AG10803 (cell line): ENCODE data around the gene PAPPA.

ENCODE experiments used
- DNase-seq: peaks from one replicate; pipeline ENCODE4 v3.0.0; 2010; ENCODE audit warnings: low read depth
- H3K4me3 ChIP-seq: 2 replicates; pipeline ENCODE4 v1.5.1; 2011; ENCODE audit warnings: mild to moderate bottlenecking, low read length, control low read depth
- TF ChIP-seq, protein P1 (sequence below): conservative IDR thresholded peaks from 2 replicates; pipeline ENCODE4 v1.5.1; 2011; ENCODE audit warnings: mild to moderate bottlenecking, low read length, control low read depth, inconsistent platforms

The PAPPA gene

DNA sequence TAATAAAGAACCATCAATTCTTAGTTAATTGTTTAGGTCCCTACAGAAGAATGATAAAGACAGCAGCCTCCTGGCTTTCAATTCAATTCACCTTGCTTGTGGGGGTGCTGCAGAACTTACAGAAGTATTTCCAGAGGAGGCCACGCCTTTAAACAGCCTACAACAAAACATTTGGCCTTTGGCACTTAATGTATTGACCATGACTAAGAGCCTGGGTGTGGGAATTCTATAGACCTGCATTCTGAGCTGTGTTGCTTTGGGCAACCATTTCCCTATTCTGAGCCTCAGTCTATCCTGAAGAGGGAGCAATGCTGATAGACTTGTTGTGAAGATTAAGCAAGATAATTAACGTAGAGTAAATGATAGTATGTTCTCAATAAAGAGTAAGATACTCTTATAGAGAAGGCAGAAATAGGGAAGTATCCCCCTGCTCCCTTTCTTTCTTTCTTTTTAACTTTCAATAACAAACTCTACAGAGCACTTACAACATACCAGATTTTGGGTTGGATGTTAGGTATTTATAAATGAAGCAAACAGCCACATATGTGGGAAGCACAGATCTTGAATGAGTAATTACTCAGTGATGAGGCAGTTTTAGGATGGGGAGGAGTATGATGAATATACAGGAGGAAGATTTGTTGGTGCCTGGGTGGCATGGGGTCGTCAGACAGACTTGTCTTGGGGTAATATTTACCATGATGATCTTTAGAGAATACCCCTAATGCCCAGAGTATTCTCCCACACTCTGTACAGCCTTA is 28.4 kb downstream of the PAPPA start:
- H3K4me3 ChIP-seq, result no peak overlapping the region
- TF ChIP-seq, protein P1, sequence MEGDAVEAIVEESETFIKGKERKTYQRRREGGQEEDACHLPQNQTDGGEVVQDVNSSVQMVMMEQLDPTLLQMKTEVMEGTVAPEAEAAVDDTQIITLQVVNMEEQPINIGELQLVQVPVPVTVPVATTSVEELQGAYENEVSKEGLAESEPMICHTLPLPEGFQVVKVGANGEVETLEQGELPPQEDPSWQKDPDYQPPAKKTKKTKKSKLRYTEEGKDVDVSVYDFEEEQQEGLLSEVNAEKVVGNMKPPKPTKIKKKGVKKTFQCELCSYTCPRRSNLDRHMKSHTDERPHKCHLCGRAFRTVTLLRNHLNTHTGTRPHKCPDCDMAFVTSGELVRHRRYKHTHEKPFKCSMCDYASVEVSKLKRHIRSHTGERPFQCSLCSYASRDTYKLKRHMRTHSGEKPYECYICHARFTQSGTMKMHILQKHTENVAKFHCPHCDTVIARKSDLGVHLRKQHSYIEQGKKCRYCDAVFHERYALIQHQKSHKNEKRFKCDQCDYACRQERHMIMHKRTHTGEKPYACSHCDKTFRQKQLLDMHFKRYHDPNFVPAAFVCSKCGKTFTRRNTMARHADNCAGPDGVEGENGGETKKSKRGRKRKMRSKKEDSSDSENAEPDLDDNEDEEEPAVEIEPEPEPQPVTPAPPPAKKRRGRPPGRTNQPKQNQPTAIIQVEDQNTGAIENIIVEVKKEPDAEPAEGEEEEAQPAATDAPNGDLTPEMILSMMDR, result no peak
- peak; percentile 69 for DNase-seq

DNA sequence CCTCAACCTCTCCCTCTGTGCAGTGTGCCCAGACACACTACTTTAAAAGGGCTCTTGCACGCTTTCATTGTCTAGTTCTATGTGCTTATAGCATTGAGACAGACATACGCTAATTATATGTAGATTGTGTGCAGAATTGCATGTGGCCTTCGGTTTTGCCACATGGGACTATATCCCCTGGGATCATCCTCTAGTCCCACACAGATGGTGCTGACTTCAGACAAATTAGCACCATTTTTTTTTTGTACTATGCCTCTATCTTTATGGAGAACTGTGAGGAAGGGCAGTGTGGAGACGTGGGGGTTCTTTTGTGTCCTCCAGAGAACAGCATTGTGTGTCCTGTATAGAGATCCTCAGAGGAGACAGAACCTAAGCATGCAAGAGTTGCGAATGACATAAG is 29.3 kb downstream of the PAPPA start:
- TF ChIP-seq, protein P1, result no peak
- H3K4me3 ChIP-seq, result no peak overlapping the region
- DNase-seq, result no peak

DNA sequence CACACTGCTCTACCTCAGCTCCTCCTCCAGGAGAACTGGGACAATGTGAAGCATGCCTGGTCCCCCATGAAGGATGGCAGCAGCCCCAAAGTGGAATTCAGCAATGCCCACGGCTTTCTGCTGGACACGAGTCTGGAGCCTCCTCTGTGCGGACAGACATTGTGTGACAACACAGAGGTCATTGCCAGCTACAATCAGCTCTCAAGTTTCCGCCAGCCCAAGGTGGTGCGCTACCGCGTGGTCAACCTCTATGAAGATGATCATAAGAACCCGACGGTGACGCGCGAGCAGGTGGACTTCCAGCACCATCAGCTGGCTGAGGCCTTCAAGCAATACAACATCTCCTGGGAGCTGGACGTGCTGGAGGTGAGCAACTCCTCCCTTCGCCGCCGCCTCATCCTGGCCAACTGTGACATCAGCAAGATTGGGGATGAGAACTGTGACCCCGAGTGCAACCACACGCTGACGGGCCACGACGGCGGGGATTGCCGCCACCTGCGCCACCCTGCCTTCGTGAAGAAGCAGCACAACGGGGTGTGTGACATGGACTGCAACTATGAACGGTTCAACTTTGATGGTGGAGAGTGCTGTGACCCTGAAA is 34.1 kb downstream of the PAPPA start:
- H3K4me3 ChIP-seq, result no peak overlapping the region
- DNase-seq, result no peak
- TF ChIP-seq, protein P1, result no peak

DNA sequence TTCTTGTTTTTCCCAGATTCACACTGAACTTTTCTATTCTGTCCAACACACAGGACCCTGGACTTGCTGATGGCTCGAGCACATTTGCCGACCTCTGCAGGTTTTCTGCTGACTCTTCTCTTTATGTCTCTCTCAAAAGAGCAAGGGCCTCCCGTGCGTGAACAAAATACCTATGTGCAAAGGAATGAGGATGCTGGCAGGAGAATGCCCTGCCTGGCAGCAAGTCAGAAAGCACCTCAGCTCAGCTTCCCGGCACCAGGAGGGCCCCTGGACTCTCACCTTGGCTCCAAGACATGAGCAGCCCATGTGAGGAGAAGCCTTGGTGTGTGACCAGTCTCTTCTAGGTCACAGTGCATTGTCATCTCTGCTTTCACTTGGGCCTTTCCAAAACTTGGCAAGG is 36.1 kb downstream of the PAPPA start:
- no peak for DNase-seq
- TF ChIP-seq, protein P1, result no peak
- H3K4me3 ChIP-seq, result no peak overlapping the region

DNA sequence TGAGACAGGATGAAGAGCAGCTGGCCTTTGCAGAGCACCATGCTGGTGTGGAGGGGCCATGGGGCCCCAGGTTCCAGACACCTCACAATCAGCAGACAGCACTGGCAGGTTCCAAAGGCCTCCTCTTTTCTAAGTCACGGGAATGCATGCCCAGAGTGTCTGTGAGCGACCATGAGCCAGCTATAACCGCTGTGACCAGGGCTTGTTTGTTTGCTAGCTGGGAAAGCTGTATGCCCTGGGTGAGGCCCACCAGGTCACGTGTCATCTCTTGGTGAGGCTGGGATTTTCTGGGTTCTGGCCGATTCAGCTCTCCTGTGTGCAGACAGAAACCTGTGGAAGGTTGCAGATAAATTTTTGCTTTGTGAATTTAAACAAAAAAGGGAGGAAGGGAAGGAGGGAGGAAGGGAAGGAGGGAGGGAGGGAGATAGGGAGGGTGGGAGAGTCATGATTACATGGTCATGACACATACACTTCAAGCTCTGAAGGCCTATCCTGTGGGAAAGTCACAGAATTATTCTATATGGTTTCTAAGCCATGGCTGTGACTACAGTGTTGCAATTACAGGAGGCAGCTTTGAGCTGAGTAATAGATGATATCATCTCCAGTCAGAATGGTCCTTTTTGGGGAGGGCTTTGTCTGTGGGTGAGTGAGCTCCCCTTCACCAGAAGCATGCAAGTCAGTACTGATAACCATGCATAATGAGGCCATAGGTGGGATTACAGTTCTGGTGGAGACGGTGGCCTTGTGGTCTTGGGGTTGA is 37.2 kb downstream of the PAPPA start:
- DNase-seq, result peak; percentile 66
- H3K4me3 ChIP-seq, result no peak overlapping the region
- TF ChIP-seq, protein P1, result no peak

DNA sequence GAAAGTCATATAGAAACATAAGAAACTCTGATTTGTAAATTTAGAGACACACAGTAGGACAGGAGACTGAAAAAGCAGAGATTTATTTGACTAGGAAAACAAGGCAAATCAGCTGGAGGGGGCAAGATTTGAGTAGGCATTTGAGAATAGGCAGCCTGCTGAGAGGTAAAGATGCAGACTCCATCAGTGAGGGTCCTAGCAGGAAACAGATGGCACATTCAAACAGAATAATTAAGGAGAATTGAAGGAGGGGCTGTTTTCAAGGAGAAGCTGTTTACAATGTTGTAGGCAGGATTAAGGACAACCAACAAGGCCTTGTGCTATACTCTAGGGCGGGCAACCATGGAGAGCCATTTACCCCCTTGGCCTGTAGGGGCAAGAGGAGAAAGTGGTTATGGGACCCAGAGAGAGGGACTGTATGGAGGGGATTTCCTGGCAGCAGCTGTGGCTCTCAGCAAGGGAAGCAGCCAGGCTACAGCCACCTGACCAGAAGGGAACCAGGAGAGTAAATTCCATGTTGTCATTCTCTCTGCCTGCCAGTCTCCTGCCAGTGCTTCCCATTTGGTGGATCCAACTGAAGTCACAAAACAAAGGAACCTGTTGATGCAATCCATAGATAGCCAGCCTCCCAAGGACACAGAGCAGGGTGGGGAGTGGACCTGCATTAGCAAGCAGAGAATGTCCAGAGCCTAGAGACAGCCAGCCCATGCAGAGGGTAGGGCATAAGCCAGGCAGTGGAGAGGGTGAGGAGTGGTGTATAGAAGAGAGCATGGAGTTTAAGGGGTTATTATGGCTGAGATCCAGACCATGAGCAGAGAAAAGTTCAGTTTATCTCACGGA is 38.2 kb downstream of the PAPPA start:
- TF ChIP-seq, protein P1, result no peak
- no peak for DNase-seq

More for the DNA sequence above, 38.2 kb downstream of the PAPPA start:
- no peak overlapping the region for H3K4me3 ChIP-seq
